22Rv1 (cell line): ENCODE data around the gene LRRC53.

ENCODE experiments used
- H3K27ac ChIP-seq: fragments of 450-650 bp; 2 replicates; pipeline ENCODE4 v1.5.1; 2017
- ZFX ChIP-seq: fragments of 450-650 bp; IDR thresholded peaks from 2 replicates; pipeline ENCODE4 v1.6.1; 2017; ENCODE audit warnings: antibody characterized with exemption, borderline replicate concordance
- TF ChIP-seq, protein P1 (sequence below): fragments of 450-650 bp; IDR thresholded peaks from 2 replicates; pipeline ENCODE4 v1.5.1; 2017; ENCODE audit warnings: mild to moderate bottlenecking

LRRC53 gene

GRCh38 chr1:74436078-74436477 is 76.3 kb downstream of the LRRC53 start:
- TF ChIP-seq, protein P1, sequence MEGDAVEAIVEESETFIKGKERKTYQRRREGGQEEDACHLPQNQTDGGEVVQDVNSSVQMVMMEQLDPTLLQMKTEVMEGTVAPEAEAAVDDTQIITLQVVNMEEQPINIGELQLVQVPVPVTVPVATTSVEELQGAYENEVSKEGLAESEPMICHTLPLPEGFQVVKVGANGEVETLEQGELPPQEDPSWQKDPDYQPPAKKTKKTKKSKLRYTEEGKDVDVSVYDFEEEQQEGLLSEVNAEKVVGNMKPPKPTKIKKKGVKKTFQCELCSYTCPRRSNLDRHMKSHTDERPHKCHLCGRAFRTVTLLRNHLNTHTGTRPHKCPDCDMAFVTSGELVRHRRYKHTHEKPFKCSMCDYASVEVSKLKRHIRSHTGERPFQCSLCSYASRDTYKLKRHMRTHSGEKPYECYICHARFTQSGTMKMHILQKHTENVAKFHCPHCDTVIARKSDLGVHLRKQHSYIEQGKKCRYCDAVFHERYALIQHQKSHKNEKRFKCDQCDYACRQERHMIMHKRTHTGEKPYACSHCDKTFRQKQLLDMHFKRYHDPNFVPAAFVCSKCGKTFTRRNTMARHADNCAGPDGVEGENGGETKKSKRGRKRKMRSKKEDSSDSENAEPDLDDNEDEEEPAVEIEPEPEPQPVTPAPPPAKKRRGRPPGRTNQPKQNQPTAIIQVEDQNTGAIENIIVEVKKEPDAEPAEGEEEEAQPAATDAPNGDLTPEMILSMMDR: no peak
- no peak for TF ChIP-seq ZFX
- H3K27ac ChIP-seq: no peak overlapping the region

DNA sequence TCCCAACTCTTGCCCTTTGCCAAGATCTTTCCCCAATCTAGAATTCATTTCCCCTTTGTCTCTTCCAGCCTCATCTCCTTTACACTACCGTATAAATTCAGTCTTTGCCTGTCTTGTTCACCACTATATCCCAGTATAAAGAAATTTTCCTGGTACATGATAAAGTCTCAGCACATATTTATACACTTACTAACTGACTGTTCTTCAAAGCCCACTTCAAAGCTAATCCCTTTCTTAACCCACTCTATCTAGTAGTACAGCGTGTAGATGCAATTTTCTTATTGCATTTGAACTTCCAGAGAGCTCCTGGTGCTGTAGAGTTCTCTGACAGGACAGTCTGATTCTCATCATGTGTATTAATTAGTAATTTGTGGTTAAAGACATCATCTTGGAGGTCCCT is 78.1 kb downstream of the LRRC53 start:
- no peak for TF ChIP-seq ZFX
- TF ChIP-seq, protein P1: no peak
- H3K27ac ChIP-seq: no peak overlapping the region

- H3K27ac ChIP-seq: no peak overlapping the region
- no peak for TF ChIP-seq ZFX
- TF ChIP-seq, protein P1: no peak
These were observed 80.1 kb downstream of the LRRC53 start for GRCh38 chr1:74432325-74432724.

DNA sequence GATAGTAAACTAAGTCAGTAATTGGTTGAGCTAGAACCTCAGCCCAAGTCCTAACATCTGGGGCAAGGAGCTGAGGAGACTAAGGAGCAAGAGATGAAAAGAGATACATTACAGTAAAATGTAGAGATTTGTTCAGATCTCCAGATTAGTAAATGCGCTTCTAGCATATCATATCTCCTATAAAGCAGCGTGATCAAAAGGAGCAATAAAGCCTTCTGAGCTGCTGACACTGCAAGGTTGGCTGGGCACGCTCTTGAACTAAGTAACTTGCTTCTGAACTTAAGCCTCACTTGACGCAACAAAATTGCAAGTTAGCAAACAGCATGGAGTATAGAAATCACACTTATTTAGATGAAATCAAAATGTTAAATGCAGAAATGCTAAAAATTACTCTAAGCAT is 80.9 kb downstream of the LRRC53 start:
- TF ChIP-seq, protein P1: no peak
- TF ChIP-seq ZFX: no peak
- H3K27ac ChIP-seq: no peak overlapping the region

DNA sequence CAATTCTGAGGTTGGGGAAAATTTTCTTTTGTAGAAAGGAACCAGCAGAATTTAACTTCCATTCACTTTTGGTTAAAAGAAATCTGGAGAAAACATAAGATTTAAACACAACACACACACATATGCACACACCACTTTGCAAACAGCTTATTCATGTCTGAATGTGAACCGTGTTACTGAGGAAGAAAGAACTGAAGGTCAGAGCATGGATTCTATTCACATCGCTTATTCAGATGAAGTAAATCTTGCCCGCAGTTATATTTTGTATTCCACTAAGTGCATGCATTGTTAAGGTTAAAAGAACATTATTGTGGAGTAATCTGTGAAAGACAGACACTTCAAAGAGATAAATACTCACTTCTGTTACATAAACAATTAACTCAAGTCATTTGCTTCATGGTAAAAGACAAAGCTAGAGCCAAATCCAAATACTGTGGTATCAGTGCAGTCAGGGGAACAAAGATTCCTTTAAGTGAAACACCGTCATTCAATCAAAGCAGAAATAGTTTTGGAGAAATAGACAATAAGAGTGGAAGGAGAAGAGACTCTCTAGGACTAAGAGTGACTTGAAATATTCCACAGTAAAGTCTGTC is 82.0 kb downstream of the LRRC53 start:
- no peak for TF ChIP-seq ZFX
- TF ChIP-seq, protein P1: no peak
- H3K27ac ChIP-seq: no peak overlapping the region

DNA sequence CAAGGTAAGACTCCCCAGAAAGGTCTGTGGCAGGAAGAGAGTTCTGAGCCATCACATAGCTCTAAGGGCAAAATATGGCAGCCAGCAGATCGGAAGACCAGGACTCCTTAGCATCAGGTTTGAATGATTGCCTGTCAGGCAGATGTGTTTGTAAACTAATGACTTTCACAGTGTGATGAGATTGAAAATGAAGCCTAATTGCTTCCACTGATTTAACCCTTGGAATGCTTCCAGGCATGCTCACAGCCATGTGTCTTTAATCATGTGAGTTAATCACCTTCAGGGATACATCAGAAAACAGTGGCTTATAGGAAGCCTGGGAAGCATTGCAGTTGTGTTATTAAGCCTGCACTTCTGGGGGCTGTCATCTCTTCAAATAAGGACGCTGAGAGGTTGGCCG is 82.8 kb downstream of the LRRC53 start:
- TF ChIP-seq, protein P1: no peak
- no peak for TF ChIP-seq ZFX
- no peak overlapping the region for H3K27ac ChIP-seq

DNA sequence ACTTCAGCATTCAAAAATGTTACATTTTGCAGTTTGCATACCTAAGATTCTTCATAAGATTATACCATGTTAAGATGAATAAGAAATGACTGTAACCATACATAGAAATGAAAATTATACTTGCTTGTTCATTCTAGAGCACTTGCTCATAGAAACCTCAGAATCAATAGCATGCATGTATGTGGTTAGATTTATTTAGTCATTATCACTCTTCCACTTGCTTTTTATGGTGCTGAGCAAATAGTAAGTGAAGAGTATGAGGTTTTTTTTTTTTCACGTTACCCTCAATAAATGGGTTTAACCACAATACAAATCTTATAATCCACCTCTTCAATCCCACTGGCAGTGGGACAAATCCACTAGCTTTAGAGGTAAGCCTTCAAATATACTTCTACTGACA is 84.7 kb downstream of the LRRC53 start:
- TF ChIP-seq, protein P1: no peak
- TF ChIP-seq ZFX: no peak

More for the DNA sequence above, 84.7 kb downstream of the LRRC53 start:
- no peak overlapping the region for H3K27ac ChIP-seq
